Measurements from ENCODE around the gene HMGCS1. TPM values are rescaled to one million over a fixed set of nuclear protein-coding genes. Genes with fewer than 3 reads are reported as not detected.

HMGCS1 gene
- total and polyA plus RNA-seq, 2 experiments from 2014 or later = 6.2 to 10.4 TPM

GRCh38 chr5:43348861-43349363 is 35.7 kb upstream of the HMGCS1 start:
- H3F3A ChIP-seq (ENCODE audit: insufficient read depth) = no peaks in the 10 kb centered on the region
- H3K36me3 ChIP-seq (ENCODE audit: low read depth) = no peaks in the 10 kb centered on the region
- in situ Hi-C loops (cut with MboI) = no loop called here
- H3K9ac ChIP-seq = no peak overlapping the region
- H3K27me3 ChIP-seq (replicated peaks; ENCODE audit: insufficient read depth) = 0 out of 2 replicates have a peak, but pooled peaks cover 4% of the 10 kb centered on the region
- no peak for TF ChIP-seq EZH2phosphoT487 (IDR thresholded peaks at IDR 0.05; ENCODE audit: insufficient read depth, low read depth)
- TF ChIP-seq EZH2 (IDR thresholded peaks at IDR 0.05; ENCODE audit: insufficient read depth, poor library complexity, severe bottlenecking) = no peak
- H3K9me3 ChIP-seq (ENCODE audit: low read depth) = no peaks in the 10 kb centered on the region
- WGBS, 2 experiments (ENCODE audit: low coverage in 1 of 2, low lambda C conversion rate in 2 of 2, missing lambda C conversion rate in 2 of 2) = 50 to 78% methylated on average over 1 of the region's 1 CpG
- no peak overlapping the region for H3K4me2 ChIP-seq (ENCODE audit: unreplicated experiment)
- H3K4me1 ChIP-seq (ENCODE audit: insufficient read depth) = no peaks in the 10 kb centered on the region
- H3K27ac ChIP-seq = no peak overlapping the region
- no peak overlapping the region for H2AFZ ChIP-seq
- H3K4me3 ChIP-seq = no peak overlapping the region
- no peaks in the 10 kb centered on the region for H4K20me1 ChIP-seq (ENCODE audit: insufficient read depth)
- no peaks in the 10 kb centered on the region for H3K79me2 ChIP-seq (ENCODE audit: insufficient read depth)
- no peaks in the 10 kb centered on the region for H3K9me2 ChIP-seq (ENCODE audit: insufficient read depth)
- DNase-seq = no peak

- whole genome bisulfite sequencing, 2 experiments (ENCODE audit: low coverage in 1 of 2, low lambda C conversion rate in 2 of 2, missing lambda C conversion rate in 2 of 2) = 67 to 69% methylated on average over 4 of the region's 4 CpGs
- Histone ChIP-seq H3K79me2 (ENCODE audit: insufficient read depth) (no peaks in the 10 kb centered on the region), H3K9me3 (ENCODE audit: low read depth) (no peaks in the 10 kb centered on the region), H3K4me1 (ENCODE audit: insufficient read depth) (no peaks in the 10 kb centered on the region), H3K4me3 (no peak overlapping the region), H4K20me1 (ENCODE audit: insufficient read depth) (no peaks in the 10 kb centered on the region), H3K9me2 (ENCODE audit: insufficient read depth) (no peaks in the 10 kb centered on the region), H3F3A (ENCODE audit: insufficient read depth) (no peaks in the 10 kb centered on the region), H2AFZ (no peak overlapping the region), H3K4me2 (ENCODE audit: unreplicated experiment) (no peak overlapping the region), H3K9ac (no peak overlapping the region), H3K27me3 (replicated peaks; ENCODE audit: insufficient read depth) (0 out of 2 replicates have a peak, but pooled peaks cover 4% of the 10 kb centered on the region), H3K27ac (no peak overlapping the region), H3K36me3 (ENCODE audit: low read depth) (no peaks in the 10 kb centered on the region)
- in situ Hi-C loops (cut with MboI) = no loop called here
- no peak for DNase-seq
- TF ChIP-seq EZH2phosphoT487 (IDR thresholded peaks at IDR 0.05; ENCODE audit: insufficient read depth, low read depth) = no peak
These were observed 35.0 kb upstream of the HMGCS1 start for GRCh38 chr5:43348207-43348606.

GRCh38 chr5:43338862-43339261 is 25.6 kb upstream of the HMGCS1 start:
- H3K27me3 ChIP-seq (replicated peaks; ENCODE audit: insufficient read depth) = no peaks in the 10 kb centered on the region
- H3K36me3 ChIP-seq (ENCODE audit: low read depth) = no peaks in the 10 kb centered on the region
- H3K4me1 ChIP-seq (ENCODE audit: insufficient read depth) = no peaks in the 10 kb centered on the region
- no peak overlapping the region for H2AFZ ChIP-seq
- no peak for TF ChIP-seq EZH2 (IDR thresholded peaks at IDR 0.05; ENCODE audit: insufficient read depth, poor library complexity, severe bottlenecking)
- TF ChIP-seq EZH2phosphoT487 (IDR thresholded peaks at IDR 0.05; ENCODE audit: insufficient read depth, low read depth) = no peak
- H3K27ac ChIP-seq = no peak overlapping the region
- WGBS, 2 experiments (ENCODE audit: low coverage in 1 of 2, low lambda C conversion rate in 2 of 2, missing lambda C conversion rate in 2 of 2) = 58 to 67% methylated on average over 1 of the region's 1 CpG
- no peaks in the 10 kb centered on the region for H3K79me2 ChIP-seq (ENCODE audit: insufficient read depth)
- no peak overlapping the region for H3K9ac ChIP-seq
- H3F3A ChIP-seq (ENCODE audit: insufficient read depth) = no peaks in the 10 kb centered on the region
- H4K20me1 ChIP-seq (ENCODE audit: insufficient read depth) = no peaks in the 10 kb centered on the region
- DNase-seq = no peak
- no peaks in the 10 kb centered on the region for H3K9me2 ChIP-seq (ENCODE audit: insufficient read depth)
- H3K4me2 ChIP-seq (ENCODE audit: unreplicated experiment) = no peak overlapping the region
- H3K4me3 ChIP-seq = no peak overlapping the region
- H3K9me3 ChIP-seq (ENCODE audit: low read depth) = no peaks in the 10 kb centered on the region
- in situ Hi-C loops (cut with MboI) = no loop called here

GRCh38 chr5:43336159-43336558 is 22.9 kb upstream of the HMGCS1 start:
- H3K9ac ChIP-seq = no peak overlapping the region
- 75 to 76% methylated on average over 2 of the region's 2 CpGs for WGBS, 2 experiments (ENCODE audit: low coverage in 1 of 2, low lambda C conversion rate in 2 of 2, missing lambda C conversion rate in 2 of 2)

GRCh38 chr5:43335681-43336080 is 22.5 kb upstream of the HMGCS1 start:
- Histone ChIP-seq H4K20me1 (ENCODE audit: insufficient read depth) (no peaks in the 10 kb centered on the region), H3K4me3 (no peak overlapping the region), H3K4me2 (ENCODE audit: unreplicated experiment) (no peak overlapping the region), H3K27me3 (replicated peaks; ENCODE audit: insufficient read depth) (no peaks in the 10 kb centered on the region), H3K9me2 (ENCODE audit: insufficient read depth) (no peaks in the 10 kb centered on the region), H2AFZ (no peak overlapping the region), H3K9me3 (ENCODE audit: low read depth) (no peaks in the 10 kb centered on the region), H3K79me2 (ENCODE audit: insufficient read depth) (no peaks in the 10 kb centered on the region), H3F3A (ENCODE audit: insufficient read depth) (no peaks in the 10 kb centered on the region), H3K4me1 (ENCODE audit: insufficient read depth) (peaks cover 3% of the 10 kb centered on the region; the same call in 1 of the 2 replicates), H3K36me3 (ENCODE audit: low read depth) (no peaks in the 10 kb centered on the region), H3K27ac (no peak overlapping the region), H3K9ac (no peak overlapping the region)
- DNase-seq = no peak
- no peak for TF ChIP-seq EZH2 (IDR thresholded peaks at IDR 0.05; ENCODE audit: insufficient read depth, poor library complexity, severe bottlenecking)
- in situ Hi-C loops (cut with MboI) = no loop called here
- 38 to 60% methylated on average over 4 of the region's 4 CpGs for WGBS, 2 experiments (ENCODE audit: low coverage in 1 of 2, low lambda C conversion rate in 2 of 2, missing lambda C conversion rate in 2 of 2)

More at GRCh38 chr5:43336159-43336558, 22.9 kb upstream of the HMGCS1 start:
- Histone ChIP-seq H3K79me2 (ENCODE audit: insufficient read depth) (no peaks in the 10 kb centered on the region), H3K4me1 (ENCODE audit: insufficient read depth) (peaks cover 3% of the 10 kb centered on the region; the same call in 1 of the 2 replicates), H3K9me3 (ENCODE audit: low read depth) (no peaks in the 10 kb centered on the region), H3F3A (ENCODE audit: insufficient read depth) (no peaks in the 10 kb centered on the region), H3K27ac (no peak overlapping the region), H3K4me2 (ENCODE audit: unreplicated experiment) (no peak overlapping the region), H3K4me3 (no peak overlapping the region), H4K20me1 (ENCODE audit: insufficient read depth) (no peaks in the 10 kb centered on the region), H3K36me3 (ENCODE audit: low read depth) (no peaks in the 10 kb centered on the region), H3K9me2 (ENCODE audit: insufficient read depth) (no peaks in the 10 kb centered on the region), H2AFZ (no peak overlapping the region), H3K27me3 (replicated peaks; ENCODE audit: insufficient read depth) (no peaks in the 10 kb centered on the region)
- in situ Hi-C loops (cut with MboI) = no loop called here
- no peak for DNase-seq
- no peak for TF ChIP-seq EZH2 (IDR thresholded peaks at IDR 0.05; ENCODE audit: insufficient read depth, poor library complexity, severe bottlenecking)
- TF ChIP-seq EZH2phosphoT487 (IDR thresholded peaks at IDR 0.05; ENCODE audit: insufficient read depth, low read depth) = no peak

Measured in GM23248 (cell line).